ENCODE data around the gene OVOL3.
"Not testable (repeated sequence)": the region's sequence is repeated elsewhere in the genome, so short reads cannot be mapped to it uniquely, and the experiment has no call there.

OVOL3 gene

DNA sequence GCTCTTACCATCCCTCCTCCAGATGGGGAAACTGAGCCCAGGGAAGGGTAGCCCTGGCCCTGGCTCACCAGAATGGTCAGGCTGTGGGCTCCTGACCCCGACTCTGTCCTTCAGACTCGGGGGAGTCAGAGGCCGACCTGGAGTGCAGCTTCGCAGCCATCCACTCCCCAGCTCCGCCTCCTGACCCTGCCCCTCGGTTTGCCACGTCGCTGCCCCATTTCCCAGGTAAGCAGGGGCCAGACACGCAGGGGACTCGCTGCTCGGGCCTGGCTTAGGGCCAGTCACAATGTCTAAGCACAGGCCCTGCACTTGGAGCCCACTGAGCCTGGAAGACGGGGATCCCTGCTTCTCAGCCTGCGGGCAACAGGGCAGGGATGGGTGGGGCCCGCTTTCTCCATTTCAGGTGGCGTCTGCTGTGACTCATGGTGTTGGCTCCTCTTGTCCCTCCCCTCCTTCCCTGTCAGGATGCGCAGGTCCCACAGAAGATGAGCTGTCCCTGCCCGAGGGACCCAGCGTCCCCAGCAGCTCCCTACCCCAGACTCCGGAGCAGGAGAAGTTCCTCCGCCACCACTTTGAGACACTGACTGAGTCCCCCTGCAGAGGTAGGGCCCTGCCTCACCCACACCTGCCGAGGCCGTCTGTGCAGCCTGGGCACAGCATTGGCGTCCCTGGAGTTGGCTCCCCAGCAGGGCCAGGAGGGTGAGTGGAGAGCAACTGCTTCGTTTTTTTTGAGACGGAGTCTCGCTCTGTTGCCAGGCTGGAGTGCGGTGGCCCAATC, 9.2 kb upstream of the OVOL3 start:
- DNase-seq, result no peak

- DNase-seq, result no peak
These were observed 7.8 kb upstream of the OVOL3 start for GRCh38 chr19:36103040-36103626.

DNA sequence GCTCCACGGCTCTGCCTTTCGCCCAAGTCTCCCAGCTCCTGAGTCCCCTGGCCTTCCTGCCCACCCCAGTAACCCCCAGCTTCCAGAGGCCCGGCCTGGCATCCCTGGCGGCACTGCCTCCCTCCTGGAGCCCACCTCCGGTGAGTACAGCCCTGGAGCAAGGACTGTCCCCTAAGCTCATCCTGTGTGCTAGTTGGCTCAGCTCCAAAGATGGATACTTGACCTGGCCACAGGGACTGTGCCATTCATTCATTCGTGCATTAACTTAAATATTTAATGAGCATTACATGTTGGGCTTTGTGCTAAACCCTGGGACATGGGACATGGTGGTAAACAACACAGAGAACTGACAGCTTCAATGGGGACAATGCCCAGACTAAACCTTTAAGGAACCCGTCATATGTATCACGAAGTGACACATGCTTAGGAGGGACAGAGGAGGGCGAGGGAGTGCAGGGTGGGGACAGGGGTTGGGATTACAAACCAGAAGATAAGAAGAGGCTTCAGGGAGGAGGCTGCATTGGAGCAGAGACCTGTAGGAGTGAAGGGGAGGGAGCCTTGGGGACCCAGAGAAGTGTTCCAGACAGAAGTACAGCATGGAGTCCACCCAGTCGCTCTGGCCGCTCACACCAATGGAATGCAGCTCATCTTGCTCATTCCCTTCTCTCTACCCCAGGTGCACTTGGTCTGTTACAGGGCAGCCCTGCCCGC, 6.9 kb upstream of the OVOL3 start:
- no peak for DNase-seq

DNA sequence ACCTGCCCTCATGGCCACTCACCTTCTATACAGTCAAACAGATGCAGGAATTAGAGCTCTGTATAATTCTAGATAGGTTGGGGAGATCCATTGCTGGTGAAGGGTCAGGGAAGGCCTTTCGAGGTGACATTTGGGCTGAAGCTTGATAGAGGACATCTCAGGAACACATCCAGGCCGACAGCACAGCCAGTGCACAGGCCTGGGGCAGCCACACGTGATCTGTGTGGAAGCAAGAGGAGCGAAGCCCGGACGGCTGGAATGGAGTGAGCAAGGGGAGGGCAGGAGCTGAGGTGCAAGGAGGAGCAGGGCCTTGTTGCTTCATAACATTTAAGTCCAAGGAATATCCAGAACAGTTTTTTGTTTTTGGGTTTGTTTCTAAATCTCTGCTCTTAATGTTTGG, 4.5 kb upstream of the OVOL3 start:
- DNase-seq, result no peak

DNA sequence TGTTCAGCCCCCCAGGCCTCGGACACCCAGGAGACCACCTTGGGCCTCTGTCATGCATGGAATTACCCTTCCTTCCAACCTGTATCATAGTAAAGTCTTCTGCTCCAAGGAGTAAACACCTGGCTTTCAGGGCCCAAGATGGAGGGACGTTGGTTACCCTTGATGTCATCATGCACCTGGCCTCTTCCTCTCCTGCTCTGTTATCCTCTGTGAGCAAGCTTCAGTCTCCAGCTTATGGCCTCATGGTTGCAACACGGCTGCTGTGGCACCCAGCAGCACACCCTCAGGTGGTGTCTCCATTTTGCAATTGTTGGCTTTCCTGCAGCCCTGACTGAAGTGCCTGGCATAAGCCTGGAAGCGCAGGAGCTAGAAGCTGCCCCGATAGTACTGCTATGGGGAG, 4.0 kb upstream of the OVOL3 start:
- DNase-seq, result no peak

- DNase-seq, result no peak
These were observed 2.3 kb upstream of the OVOL3 start for GRCh38 chr19:36108684-36109083.

DNA sequence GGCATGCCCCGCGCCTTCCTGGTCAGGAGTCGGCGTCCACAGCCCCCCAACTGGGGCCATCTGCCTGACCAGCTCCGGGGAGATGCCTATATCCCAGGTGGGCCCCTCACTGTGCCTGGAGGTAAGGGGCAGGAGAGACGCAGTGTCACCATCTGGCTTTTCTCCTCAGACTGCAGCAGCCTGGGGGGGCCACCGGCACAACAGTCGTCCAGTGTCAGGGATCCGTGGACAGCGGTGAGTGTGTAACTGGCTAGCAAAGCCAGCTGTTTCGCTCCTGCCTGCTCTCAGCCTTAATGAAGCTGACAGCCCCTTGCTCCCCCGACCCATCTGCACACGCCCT, 227 bp downstream of the OVOL3 start:
- no peak for DNase-seq

GRCh38 chr19:36112678-36113077, 1.7 kb downstream of the OVOL3 start:
- DNase-seq, result no peak

DNA sequence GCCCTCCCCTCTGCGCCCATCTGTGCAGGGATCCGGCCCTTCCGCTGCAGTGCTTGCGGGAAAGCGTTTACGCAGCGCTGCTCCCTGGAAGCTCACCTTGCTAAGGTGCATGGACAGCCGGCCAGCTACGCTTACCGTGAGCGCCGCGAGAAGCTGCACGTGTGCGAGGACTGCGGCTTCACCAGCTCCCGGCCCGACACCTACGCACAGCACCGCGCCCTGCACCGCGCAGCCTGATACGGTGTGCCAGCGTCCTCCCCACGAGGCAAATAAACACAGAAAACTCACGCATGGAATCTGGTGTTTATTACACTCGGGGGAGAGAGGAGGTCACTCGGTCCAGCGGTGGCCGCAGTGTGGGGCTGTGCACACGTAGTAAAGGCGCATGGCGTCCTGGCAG, 2.5 kb downstream of the OVOL3 start:
- DNase-seq, result no peak

DNA sequence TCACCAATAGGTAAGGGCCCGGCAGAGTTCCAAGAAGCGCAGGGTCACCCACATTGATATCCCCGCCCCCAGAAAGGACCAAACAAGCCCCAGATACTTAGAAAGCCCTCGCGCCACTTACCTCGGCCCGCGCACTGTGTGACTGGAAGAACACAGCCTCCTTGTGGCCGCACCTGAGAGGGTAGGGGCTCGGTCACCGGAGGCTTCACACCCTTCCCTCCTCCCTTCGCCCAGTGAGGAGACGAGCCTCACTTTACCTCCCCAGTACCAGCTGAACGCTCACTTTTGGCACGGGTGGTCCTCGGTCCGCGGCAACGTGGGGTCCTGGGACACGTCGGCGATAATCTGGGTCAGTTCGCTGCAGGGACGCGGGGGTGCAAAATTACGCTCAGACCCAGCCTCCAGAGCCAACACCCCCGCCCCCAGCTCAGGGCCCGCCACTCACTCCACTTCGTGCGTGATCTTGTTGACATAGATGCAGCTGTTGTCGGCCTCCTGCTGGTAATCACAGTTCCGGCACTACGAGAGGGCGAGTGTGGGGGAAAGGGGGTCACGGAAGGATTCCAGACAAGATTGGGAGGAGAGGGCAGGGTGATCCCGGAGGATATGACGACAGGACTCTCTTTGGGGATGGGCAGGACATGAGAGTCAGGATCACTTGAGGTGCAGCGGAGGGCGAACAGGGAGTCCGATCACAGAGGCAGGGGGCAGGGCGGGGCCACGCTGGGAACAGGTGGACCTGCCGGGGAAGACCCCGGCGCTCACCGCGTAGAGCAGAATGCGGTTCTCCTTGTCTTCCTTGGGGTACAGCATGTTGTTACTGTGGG, 3.2 kb downstream of the OVOL3 start:
- peak; percentile 9 for DNase-seq

- peak; percentile 96 for DNase-seq
These were observed 3.9 kb downstream of the OVOL3 start, which contains the start of gene POLR2I for GRCh38 chr19:36114721-36115452. Gene POLR2I (minus strand): TSS chr19:36114875. CDS start chr19:36114856, 19 bp downstream.

GRCh38 chr19:36115453-36116343, 4.8 kb downstream of the OVOL3 start, which contains the start of gene TBCB:
Gene TBCB (plus strand): TSS chr19:36115468. CDS start chr19:36115561, 93 bp downstream.
- peak; percentile 93 for DNase-seq

- no peak for DNase-seq
These were observed 5.3 kb downstream of the OVOL3 start for GRCh38 chr19:36116344-36116637.

- DNase-seq, result no peak
These were observed 9.4 kb downstream of the OVOL3 start for GRCh38 chr19:36120092-36120983.

GRCh38 chr19:36120984-36121358, 10.0 kb downstream of the OVOL3 start:
- no peak for DNase-seq

DNA sequence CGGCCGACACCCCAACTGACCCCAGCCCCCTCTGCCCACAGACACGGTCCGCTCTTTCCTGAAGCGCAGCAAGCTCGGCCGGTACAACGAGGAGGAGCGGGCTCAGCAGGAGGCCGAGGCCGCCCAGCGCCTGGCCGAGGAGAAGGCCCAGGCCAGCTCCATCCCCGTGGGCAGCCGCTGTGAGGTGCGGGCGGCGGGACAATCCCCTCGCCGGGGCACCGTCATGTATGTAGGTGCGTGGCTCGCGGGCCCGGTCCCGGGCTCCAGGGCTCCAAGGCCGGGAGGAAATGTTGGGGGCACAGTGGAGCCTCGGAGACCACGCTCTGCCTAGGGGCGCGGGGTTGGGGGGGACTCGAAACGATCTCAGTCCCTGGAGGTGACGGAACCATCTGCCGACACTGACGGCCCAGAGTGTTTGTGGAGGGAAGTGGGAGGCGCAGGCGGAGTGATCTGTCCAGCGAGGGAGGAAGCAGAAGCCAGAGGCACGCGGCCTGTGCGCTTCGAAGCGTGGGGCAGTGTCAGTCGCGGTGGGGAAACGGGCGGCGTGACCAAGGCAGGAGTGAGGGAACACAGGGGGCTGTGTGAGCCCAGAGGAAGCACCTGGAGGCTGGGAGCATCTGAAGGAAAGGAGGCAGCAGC, 10.7 kb downstream of the OVOL3 start:
- no peak for DNase-seq

- no peak for DNase-seq
These were observed 14.6 kb downstream of the OVOL3 start for GRCh38 chr19:36125557-36125956.

DNA sequence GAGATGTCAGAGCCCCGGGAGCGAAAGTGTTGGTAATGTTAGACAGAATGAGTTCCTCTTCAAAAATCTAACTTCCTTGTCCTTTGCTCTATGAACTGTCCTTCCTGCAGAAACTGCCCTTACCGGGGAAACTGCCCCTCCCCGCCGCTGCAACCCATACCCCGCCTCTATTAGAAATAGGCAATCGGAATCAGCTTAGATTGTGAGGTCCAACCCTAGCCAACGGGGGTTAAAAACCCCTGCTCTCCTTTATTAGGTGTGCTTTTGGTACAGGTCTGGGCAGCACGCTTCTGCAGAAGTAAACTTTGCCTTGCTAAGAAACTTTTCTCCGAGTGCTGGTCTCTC, 17.4 kb downstream of the OVOL3 start:
- no peak for DNase-seq

GRCh38 chr19:36131221-36131620, 20.3 kb downstream of the OVOL3 start:
- not testable (repeated sequence) for DNase-seq

GRCh38 chr19:36134867-36135266, 23.9 kb downstream of the OVOL3 start:
- not testable (repeated sequence) for DNase-seq

Data from activated T-cell treated with anti-CD3 and anti-CD28 coated beads for 4 hours (primary cell).